ENCODE measurements around the gene HOXA3. TPM values are rescaled to one million over a fixed set of nuclear protein-coding genes. Genes with fewer than 3 reads are reported as not detected.

HOXA3 gene
- polyA plus RNA-seq, 1 donor (not counting 4 experiments of a cell fraction or from before 2014, with no cell fraction given) = 0.58 TPM

GRCh38 chr7:27157702-27158431 lies 5.5 kb upstream of the HOXA3 start:
- no peak for TF ChIP-seq EZH2 (IDR thresholded peaks at IDR 0.05; ENCODE audit: low read length)
- no peak for TF ChIP-seq CTCF (optimal IDR thresholded peaks at IDR 0.05 in 1 of 3, IDR thresholded peaks at IDR 0.05 in 1 of 3, conservative IDR thresholded peaks at IDR 0.05 in 1 of 3; ENCODE audit: extremely low read depth in 1 of 3, insufficient read depth in 2 of 3, low read length in 3 of 3)
- FAIRE-seq (no peak), DNase-seq (ENCODE audit: low read depth, low spot score) (no peak)
- Histone ChIP-seq H3K9me1 (ENCODE audit: control insufficient read depth, extremely low read depth, insufficient read depth, low read length) (no peaks in the 10 kb centered on the region), H3K4me2 (ENCODE audit: control insufficient read depth, extremely low read depth, insufficient read depth, low read depth, low read length) (peak overlapping the region; percentile 98), H3K4me3 (ENCODE audit: control insufficient read depth in 2 of 3, extremely low read depth in 1 of 3, insufficient read depth in 2 of 3, low read depth in 1 of 3, low read length in 3 of 3) (peak overlapping the region; percentile 55 to 94 (median 80)), H3K9ac (ENCODE audit: control insufficient read depth, extremely low read depth, insufficient read depth, low read length) (peak overlapping the region; percentile 90), H2AFZ (ENCODE audit: control insufficient read depth, low read length) (peak overlapping the region; percentile 87), H3K9me3 (ENCODE audit: control insufficient read depth, low read depth, low read length) (no peaks in the 10 kb centered on the region), H3K27ac (ENCODE audit: control insufficient read depth, insufficient read depth, low read length) (peak overlapping the region; percentile 87), H3K79me2 (ENCODE audit: control insufficient read depth, insufficient read depth, low read length) (peaks cover 45% of the 10 kb centered on the region), H3K27me3 (ENCODE audit: control insufficient read depth, extremely low read depth, insufficient read depth, low read length) (no peaks in the 10 kb centered on the region), H3K4me1 (ENCODE audit: control insufficient read depth, extremely low read depth, insufficient read depth, low read length) (peaks cover 69% of the 10 kb centered on the region), H4K20me1 (ENCODE audit: control insufficient read depth, extremely low read depth, insufficient read depth, low read length) (no peaks in the 10 kb centered on the region), H3K36me3 (ENCODE audit: control insufficient read depth in 2 of 2, extremely low read depth in 1 of 2, insufficient read depth in 2 of 2, low read length in 2 of 2) (no peaks in the 10 kb centered on the region)
- dilution Hi-C loops (cut with MboI; ENCODE audit: extremely low pct_ligation_motif_present, low sequenced_read_pairs) = no loop called here

GRCh38 chr7:27156916-27157701 lies 4.7 kb upstream of the HOXA3 start:
- H3K4me2 ChIP-seq (ENCODE audit: control insufficient read depth, extremely low read depth, insufficient read depth, low read depth, low read length) = peak overlapping the region; percentile 98
- H3K9me3 ChIP-seq (ENCODE audit: control insufficient read depth, low read depth, low read length) = no peaks in the 10 kb centered on the region
- DNase-seq (ENCODE audit: low read depth, low spot score) = no peak
- no peaks in the 10 kb centered on the region for H3K27me3 ChIP-seq (ENCODE audit: control insufficient read depth, extremely low read depth, insufficient read depth, low read length)
- no peaks in the 10 kb centered on the region for H3K9me1 ChIP-seq (ENCODE audit: control insufficient read depth, extremely low read depth, insufficient read depth, low read length)
- TF ChIP-seq EZH2 (IDR thresholded peaks at IDR 0.05; ENCODE audit: low read length) (no peak), CTCF (optimal IDR thresholded peaks at IDR 0.05 in 1 of 3, IDR thresholded peaks at IDR 0.05 in 1 of 3, conservative IDR thresholded peaks at IDR 0.05 in 1 of 3; ENCODE audit: extremely low read depth in 1 of 3, insufficient read depth in 2 of 3, low read length in 3 of 3) (no peak)
- peak overlapping the region; percentile 87 for H3K27ac ChIP-seq (ENCODE audit: control insufficient read depth, insufficient read depth, low read length)
- peak overlapping the region; percentile 55 to 94 (median 80) for H3K4me3 ChIP-seq (ENCODE audit: control insufficient read depth in 2 of 3, extremely low read depth in 1 of 3, insufficient read depth in 2 of 3, low read depth in 1 of 3, low read length in 3 of 3)
- H3K9ac ChIP-seq (ENCODE audit: control insufficient read depth, extremely low read depth, insufficient read depth, low read length) = peak overlapping the region; percentile 90
- no peak for FAIRE-seq
- peak overlapping the region; percentile 87 for H2AFZ ChIP-seq (ENCODE audit: control insufficient read depth, low read length)
- H3K79me2 ChIP-seq (ENCODE audit: control insufficient read depth, insufficient read depth, low read length) = peaks cover 39% of the 10 kb centered on the region
- H3K36me3 ChIP-seq (ENCODE audit: control insufficient read depth in 2 of 2, extremely low read depth in 1 of 2, insufficient read depth in 2 of 2, low read length in 2 of 2) = no peaks in the 10 kb centered on the region
- H4K20me1 ChIP-seq (ENCODE audit: control insufficient read depth, extremely low read depth, insufficient read depth, low read length) = no peaks in the 10 kb centered on the region
- H3K4me1 ChIP-seq (ENCODE audit: control insufficient read depth, extremely low read depth, insufficient read depth, low read length) = peaks cover 76% of the 10 kb centered on the region
- dilution Hi-C loops (cut with MboI; ENCODE audit: extremely low pct_ligation_motif_present, low sequenced_read_pairs) = no loop called here

Measured in keratinocyte (primary cell).